Testis (tissue), 3 donors: ENCODE data around the gene COL2A1. TPM values are rescaled to one million over a fixed set of nuclear protein-coding genes. Genes with fewer than 3 reads are reported as not detected.

Experiments used
- DNase-seq: peaks from one replicate; pipeline ENCODE4 v3.0.0-alpha.2; 2019
- H3K27ac ChIP-seq, 2 donors: fragments of 200-600 bp; sonication (generic); one replicate each; pipeline ENCODE4 v1.5.1; 2019
- H3K27me3 ChIP-seq: fragments of 200-600 bp; sonication (generic); one replicate; pipeline ENCODE4 v1.5.1; 2019
- H3K36me3 ChIP-seq: fragments of 200-600 bp; sonication (generic); one replicate; pipeline ENCODE4 v1.5.1; 2017; ENCODE audit warnings: low read depth; ENCODE audit errors: missing control alignments
- H3K4me1 ChIP-seq: fragments of 200-600 bp; sonication (generic); one replicate; pipeline ENCODE4 v1.5.1; 2019
- H3K4me3 ChIP-seq, 2 donors: fragments of 200-600 bp; sonication (generic); one replicate each; pipeline ENCODE4 v1.5.1; 2017 to 2019
- H3K9me3 ChIP-seq: fragments of 200-600 bp; sonication (generic); one replicate; pipeline ENCODE4 v1.5.1; 2017
- CTCF ChIP-seq, 3 experiments: fragments of 450-650 bp in 2 of 3; fragments of 200-600 bp in 1 of 3; sonication (generic) in 1 of 3; IDR thresholded peaks; one replicate each; pipeline ENCODE4 v1.5.1; 2016 to 2019; ENCODE audit warnings: antibody characterized with exemption in 3 of 3, mild to moderate bottlenecking in 2 of 3, moderate library complexity in 1 of 3
- POLR2A ChIP-seq: fragments of 450-650 bp; IDR thresholded peaks from one replicate; pipeline ENCODE4 v1.6.1; 2017; ENCODE audit warnings: antibody characterized with exemption, mild to moderate bottlenecking, moderate library complexity
- WGBS, 2 donors: methylation state at CpG; one replicate each; pipeline ENCODE4 v1.1.5; 2018; 5-methylcytosine and 5-hydroxymethylcytosine counted together
- intact Hi-C: fragments of 100-400 bp; cut with DNase I; formaldehyde crosslinking; loops from one replicate; pipeline ENCODE4 v1.15.1; 2023; ENCODE audit warnings: low total_unique reads
- polyA plus RNA-seq: library from polyadenylated mRNA; stranded (reverse); fragments of 350-450 nt; fragmentation: Illumina TruSeq; extraction: RNeasy Lipid Tissue Mini Kit (QIAGEN cat#74804); gene quantifications from one replicate; pipeline ENCODE4 v1.2.3, GENCODE V29; 2014; ENCODE audit warnings: low read depth, low replicate concordance; ENCODE audit not compliant: insufficient read depth
- total RNA-seq, 2 donors: library from RNA; depleted of rRNA; stranded (reverse); fragments of >200 nt; gene quantifications; one replicate each; pipeline ENCODE4 v1.2.3, GENCODE V29; 2016

COL2A1 gene
- total and polyA plus RNA-seq, 3 donors from 2014 or later = 1.8 to 8.0 (median 2.8) TPM

DNA sequence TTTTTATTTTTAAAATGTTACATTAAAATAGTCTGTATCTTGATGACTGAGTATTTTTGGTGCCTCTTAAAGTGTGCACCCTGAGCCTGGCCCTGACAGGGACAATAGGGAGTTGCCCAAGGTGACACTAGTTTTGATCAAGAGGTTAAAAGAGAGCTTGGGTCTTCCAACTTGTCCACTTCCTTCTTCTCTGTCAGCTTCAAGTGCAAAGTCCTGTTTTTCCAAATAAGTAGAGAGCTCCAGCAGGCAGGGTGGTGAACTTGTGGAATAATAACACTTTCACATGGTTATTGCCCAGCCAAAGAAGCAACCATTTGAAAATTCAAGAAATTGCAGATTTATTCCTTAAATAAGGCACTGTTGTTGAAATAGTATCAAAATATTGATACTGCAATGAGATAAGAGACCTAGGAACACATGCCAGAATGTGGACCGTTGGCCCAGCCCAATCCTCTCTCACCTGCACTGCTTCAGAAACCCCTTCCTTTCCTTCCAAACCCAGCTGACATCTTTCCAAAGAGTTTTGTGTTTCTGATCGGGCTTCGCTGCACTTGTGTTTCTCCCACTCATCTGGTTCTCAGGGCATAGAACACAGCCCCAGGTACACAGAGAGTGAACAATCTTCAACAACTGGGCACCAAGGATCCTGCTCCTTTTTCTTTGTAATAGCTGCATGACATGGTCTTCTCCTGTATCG, 13.8 kb upstream of the COL2A1 start:
- H3K4me1 ChIP-seq = peaks cover 2% of the 10 kb centered on the region
- DNase-seq = no peak
- H3K27ac ChIP-seq = no peak overlapping the region
- intact Hi-C loops = no loop called here
- no peak overlapping the region for H3K4me3 ChIP-seq
- H3K36me3 ChIP-seq = no peaks in the 10 kb centered on the region
- TF ChIP-seq POLR2A = no peak
- TF ChIP-seq CTCF (IDR thresholded peaks at IDR 0.05) = no peak
- WGBS, 2 donors = 67 to 85% methylated on average over 4 of the region's 4 CpGs
- H3K9me3 ChIP-seq = no peaks in the 10 kb centered on the region
- no peaks in the 10 kb centered on the region for H3K27me3 ChIP-seq

DNA sequence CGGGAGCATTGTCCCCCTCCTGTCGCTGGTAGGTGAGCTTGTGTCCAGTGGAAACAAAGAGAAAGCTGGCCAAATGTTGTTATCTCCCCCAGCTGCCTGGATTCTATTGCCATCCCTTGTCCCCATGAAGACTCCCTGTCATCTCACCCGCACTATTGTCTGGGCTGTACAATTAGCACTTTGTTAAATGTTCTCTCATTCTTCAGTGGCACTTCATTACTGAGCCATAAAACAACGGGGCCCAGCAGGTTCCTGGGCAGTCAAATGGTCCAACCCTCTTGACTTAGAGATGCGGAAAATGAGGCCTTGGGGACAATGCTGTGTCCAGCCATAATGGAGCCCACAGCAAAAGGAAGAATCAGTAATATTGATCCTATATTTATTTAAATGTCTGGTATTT, 13.2 kb upstream of the COL2A1 start:
- Histone ChIP-seq H3K27me3 (no peaks in the 10 kb centered on the region), H3K4me3 (no peak overlapping the region), H3K27ac (no peak overlapping the region), H3K9me3 (no peaks in the 10 kb centered on the region), H3K4me1 (no peaks in the 10 kb centered on the region), H3K36me3 (no peaks in the 10 kb centered on the region)
- DNase-seq = no peak
- intact Hi-C loops = no loop called here
- 65 to 66% methylated on average over 5 of the region's 5 CpGs for WGBS, 2 donors
- TF ChIP-seq POLR2A (no peak), CTCF (IDR thresholded peaks at IDR 0.05) (no peak)

- 78 to 85% methylated on average over 8 of the region's 8 CpGs for WGBS, 2 donors
- Histone ChIP-seq H3K27ac (no peak overlapping the region), H3K9me3 (no peaks in the 10 kb centered on the region), H3K4me1 (no peaks in the 10 kb centered on the region), H3K4me3 (no peak overlapping the region), H3K27me3 (no peaks in the 10 kb centered on the region), H3K36me3 (no peaks in the 10 kb centered on the region)
- intact Hi-C loops = no loop called here
- DNase-seq = no peak
- TF ChIP-seq POLR2A = no peak
- no peak for TF ChIP-seq CTCF (IDR thresholded peaks at IDR 0.05)
Observed at GRCh38 chr12:48016373-48017020, 12.2 kb upstream of the COL2A1 start.

DNA sequence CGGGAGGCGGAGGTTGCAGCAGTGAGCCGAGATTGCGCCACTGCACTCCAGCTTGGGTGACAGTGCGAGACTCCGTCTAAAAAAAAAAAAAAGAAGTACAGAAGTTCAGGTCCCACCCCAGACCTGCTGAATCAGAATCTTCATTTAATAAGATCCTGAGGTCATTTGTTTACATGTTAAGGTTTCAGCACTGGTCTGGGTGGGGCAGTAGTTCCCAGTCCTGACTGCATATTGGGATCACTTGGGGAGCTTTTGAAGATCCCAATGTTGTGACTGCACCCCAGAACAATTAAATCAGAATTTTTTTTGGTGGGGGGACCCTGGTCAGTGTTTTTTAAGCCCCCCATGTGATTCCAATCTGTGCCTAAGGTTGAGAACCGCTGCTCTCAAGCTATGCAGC, 11.7 kb upstream of the COL2A1 start:
- Histone ChIP-seq H3K4me3 (no peak overlapping the region), H3K4me1 (no peaks in the 10 kb centered on the region), H3K9me3 (no peaks in the 10 kb centered on the region), H3K27me3 (no peaks in the 10 kb centered on the region), H3K36me3 (no peaks in the 10 kb centered on the region), H3K27ac (no peak overlapping the region)
- intact Hi-C loops = no loop called here
- DNase-seq = no peak
- TF ChIP-seq CTCF (IDR thresholded peaks at IDR 0.05) (no peak), POLR2A (no peak)
- WGBS, 2 donors = 90 to 92% methylated on average over 7 of the region's 7 CpGs

DNA sequence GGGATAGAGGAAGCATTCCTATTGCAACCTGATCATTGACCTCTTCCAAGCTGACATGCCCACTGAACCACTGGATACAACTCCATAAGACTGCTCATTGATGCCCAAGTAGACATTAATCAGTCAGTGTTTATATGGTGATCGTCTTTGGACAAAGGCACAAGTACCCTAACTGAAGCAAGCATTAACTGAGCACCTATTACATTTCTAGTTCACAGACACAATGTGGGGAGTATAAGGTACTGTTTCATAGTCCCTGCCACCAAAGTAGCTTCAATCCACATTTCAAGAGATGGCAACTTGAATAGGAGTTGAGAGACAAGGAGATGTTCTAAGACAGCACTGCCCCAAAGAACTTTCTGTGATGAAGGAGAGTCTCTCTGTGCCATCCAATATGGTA, 10.9 kb upstream of the COL2A1 start:
- Histone ChIP-seq H3K4me3 (no peak overlapping the region), H3K27ac (no peak overlapping the region), H3K36me3 (no peaks in the 10 kb centered on the region), H3K4me1 (no peaks in the 10 kb centered on the region), H3K9me3 (no peaks in the 10 kb centered on the region), H3K27me3 (no peaks in the 10 kb centered on the region)
- WGBS, 2 donors = 44 to 50% methylated on average over 1 of the region's 1 CpG
- intact Hi-C loops = no loop called here
- DNase-seq = no peak
- TF ChIP-seq CTCF (IDR thresholded peaks at IDR 0.05) (no peak), POLR2A (no peak)
